Measurements from ENCODE around the gene CNTN4.

The CNTN4 gene

DNA sequence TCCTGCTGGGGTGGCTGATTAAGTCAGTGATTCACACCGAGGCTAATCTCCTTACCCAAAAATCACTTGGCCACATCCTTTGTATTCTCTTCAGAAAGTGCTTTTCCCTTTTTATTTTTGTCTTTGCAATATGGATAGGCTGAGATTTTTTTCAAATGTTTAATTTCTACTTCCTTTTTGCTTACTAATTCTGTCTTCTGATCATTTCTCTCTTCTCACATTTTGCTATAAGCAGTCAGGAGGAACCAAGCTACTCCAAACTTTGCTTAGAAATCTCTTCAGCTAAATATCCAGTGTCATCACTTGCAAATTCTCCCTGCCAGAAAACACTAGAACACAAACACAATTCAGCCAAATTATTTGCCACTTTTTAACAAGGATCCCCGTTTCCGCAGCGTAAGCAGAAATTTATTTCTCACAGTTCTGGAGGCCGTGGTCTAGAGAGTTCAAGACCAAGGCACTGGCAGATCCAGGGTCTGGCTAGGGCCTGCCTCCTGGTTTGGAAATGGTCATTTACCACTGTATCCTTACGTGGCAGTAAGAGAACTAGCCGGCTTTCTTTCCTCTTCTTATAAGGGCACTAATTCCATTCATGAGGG is 906.6 kb downstream of the CNTN4 start:
- H3K4me3 ChIP-seq (ENCODE audit: control insufficient read depth, low read depth, low read length) = no peak overlapping the region
- DNase-seq (ENCODE audit: low read depth) = no peak
- TF ChIP-seq, protein P1, sequence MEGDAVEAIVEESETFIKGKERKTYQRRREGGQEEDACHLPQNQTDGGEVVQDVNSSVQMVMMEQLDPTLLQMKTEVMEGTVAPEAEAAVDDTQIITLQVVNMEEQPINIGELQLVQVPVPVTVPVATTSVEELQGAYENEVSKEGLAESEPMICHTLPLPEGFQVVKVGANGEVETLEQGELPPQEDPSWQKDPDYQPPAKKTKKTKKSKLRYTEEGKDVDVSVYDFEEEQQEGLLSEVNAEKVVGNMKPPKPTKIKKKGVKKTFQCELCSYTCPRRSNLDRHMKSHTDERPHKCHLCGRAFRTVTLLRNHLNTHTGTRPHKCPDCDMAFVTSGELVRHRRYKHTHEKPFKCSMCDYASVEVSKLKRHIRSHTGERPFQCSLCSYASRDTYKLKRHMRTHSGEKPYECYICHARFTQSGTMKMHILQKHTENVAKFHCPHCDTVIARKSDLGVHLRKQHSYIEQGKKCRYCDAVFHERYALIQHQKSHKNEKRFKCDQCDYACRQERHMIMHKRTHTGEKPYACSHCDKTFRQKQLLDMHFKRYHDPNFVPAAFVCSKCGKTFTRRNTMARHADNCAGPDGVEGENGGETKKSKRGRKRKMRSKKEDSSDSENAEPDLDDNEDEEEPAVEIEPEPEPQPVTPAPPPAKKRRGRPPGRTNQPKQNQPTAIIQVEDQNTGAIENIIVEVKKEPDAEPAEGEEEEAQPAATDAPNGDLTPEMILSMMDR (conservative IDR thresholded peaks at IDR 0.05; ENCODE audit: control insufficient read depth, insufficient read depth, low read depth, low read length) = no peak

DNA sequence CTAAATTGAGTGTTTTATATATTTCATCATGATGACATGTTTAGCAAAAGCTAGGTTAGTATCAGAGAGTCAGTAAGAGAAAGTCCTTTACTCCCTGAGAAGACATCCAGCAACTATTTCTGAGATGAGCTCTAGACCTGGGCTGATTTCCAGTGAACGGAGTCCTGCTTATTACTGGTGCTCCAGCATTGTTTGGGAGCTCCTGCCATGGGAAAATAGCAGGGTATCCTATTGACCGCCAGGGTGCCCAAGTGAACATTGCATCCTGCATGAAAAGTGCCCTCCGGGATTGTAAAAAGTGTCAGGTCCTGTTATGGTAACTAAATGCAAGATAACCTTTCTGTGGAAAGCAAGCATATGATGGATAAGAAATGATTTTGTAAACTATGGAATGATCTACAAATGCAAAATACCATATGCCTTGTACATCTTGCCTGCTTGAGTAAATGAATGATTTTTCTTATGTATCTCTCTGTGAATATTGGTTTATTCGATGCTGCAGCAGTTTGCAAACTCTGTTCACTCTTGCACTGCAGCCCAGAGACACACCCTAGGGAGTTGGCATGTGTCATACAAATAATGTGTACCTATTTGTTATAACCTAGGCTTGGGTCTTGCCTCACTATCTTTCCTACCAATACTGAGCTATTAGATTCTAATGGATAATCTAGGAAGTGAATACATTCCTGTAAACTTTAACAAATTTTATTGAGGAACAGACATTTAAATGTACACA is 914.8 kb downstream of the CNTN4 start:
- DNase-seq (ENCODE audit: low read depth) = no peak
- no peak overlapping the region for H3K4me3 ChIP-seq (ENCODE audit: control insufficient read depth, low read depth, low read length)
- TF ChIP-seq, protein P1 (conservative IDR thresholded peaks at IDR 0.05; ENCODE audit: control insufficient read depth, insufficient read depth, low read depth, low read length) = no peak

DNA sequence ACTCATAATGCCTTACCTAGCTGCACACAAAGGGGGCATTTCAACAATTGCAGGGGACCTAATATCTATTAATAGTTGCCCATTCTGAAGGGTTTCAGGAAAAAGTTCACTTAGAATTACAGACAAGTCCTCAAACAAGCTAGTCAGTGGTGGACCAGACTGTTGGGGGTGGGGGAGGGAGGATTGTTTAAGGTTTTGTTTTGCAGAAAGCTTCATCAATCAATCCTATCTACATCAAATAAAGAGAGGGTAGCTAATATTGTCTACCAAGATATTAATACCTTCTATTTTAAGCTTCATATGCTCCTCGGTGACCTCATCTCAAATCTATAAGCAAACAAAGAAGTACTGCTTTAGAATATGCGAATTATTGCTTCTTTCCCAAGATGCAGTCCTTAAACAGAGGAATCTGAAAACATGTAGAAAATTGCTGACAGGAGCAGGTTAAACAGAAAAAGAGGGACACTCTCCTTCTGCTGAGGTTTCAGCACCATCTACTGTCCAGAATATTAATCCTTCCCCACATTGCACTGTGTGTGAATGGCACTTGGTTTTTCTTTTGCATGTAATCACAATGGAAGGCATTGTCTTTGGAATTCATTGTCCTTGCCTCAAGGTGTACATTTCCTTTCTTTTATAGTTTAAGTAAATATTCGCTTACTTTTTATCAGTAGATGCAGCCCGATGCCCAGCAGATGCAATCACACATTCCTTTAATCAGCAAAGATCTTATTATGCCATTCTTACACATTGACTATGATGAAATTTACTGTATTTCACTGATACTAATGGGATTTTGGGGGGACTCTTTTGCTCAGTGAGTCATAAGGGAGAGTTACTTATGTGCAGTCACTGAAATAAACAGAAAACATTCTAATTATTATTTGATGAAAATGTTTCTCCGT is 916.8 kb downstream of the CNTN4 start:
- TF ChIP-seq, protein P1 (conservative IDR thresholded peaks at IDR 0.05; ENCODE audit: control insufficient read depth, insufficient read depth, low read depth, low read length) = peak; percentile 22
- peak; percentile 12 for DNase-seq (ENCODE audit: low read depth)

DNA sequence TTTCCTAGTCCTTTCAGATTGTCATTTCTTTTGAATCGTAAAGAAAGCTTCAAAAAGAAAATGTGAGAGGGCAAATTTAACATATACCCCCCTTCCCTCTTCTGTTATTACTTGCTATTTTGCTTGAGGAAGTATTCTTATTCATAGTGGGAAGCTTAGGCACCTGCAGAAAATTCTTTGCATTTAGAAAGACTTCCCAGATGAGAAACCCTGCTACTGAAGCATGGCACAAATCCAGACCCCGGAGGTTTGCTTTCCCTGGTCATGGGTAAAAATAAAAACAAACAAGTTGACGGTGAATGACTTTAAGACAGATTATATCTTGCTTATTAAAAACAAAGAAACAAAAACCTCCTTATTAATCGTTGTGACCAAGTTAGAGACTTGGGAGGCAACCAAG is 917.6 kb downstream of the CNTN4 start:
- no peak overlapping the region for H3K4me3 ChIP-seq (ENCODE audit: control insufficient read depth, low read depth, low read length)
- TF ChIP-seq, protein P1 (conservative IDR thresholded peaks at IDR 0.05; ENCODE audit: control insufficient read depth, insufficient read depth, low read depth, low read length) = no peak
- DNase-seq (ENCODE audit: low read depth) = no peak

More for the DNA sequence above, 916.8 kb downstream of the CNTN4 start:
- H3K4me3 ChIP-seq (ENCODE audit: control insufficient read depth, low read depth, low read length) = no peak overlapping the region

DNA sequence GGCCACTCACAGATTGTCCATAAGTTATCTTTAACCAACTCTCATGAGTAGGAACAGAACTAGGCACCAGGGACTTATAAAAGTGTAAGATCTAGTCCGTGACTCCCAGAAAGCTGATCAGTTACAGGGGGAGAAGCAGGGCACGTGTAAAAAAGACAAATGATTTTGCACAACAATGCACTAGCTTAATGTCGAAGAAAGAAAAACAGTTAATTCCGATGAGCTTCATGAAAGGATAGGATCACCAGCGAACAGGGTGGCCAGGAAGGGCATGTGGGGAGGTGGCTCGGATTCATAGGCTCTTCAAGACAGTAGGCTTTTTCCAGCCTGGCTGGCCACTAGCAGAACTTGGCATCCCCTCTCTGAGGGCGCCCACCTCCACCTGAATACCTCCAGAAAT is 921.5 kb downstream of the CNTN4 start:
- TF ChIP-seq, protein P1 (conservative IDR thresholded peaks at IDR 0.05; ENCODE audit: control insufficient read depth, insufficient read depth, low read depth, low read length) = no peak
- DNase-seq (ENCODE audit: low read depth) = no peak

DNA sequence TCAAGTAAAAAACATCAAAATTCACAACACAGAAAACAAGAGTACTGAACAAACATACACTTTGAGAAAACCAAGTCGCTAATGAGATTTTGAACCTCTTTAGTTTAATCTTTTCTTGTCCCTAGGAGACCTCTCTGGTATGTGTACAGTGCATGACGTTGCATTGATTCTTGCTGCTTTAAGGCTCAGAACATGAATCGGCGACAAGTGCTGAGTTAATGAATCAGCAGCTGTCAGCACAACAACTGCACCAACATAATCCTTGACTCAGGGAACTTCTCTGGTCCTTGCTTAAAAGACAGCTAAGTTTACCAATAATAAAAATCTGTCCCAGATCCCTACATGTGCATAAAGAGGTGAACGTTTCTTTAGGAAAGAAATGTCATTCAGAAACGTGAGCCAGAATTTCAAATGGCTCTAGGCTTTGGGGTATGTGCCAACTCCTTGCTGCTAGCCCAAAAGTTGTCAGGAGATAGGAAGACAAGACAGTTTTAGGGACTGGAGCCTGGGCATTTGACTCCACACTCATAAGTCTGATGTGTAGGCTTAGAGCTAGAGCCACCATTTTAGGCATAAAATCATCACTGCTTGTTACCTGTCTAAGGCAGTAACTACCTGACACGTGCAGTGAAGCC is 924.6 kb downstream of the CNTN4 start:
- TF ChIP-seq, protein P1 (conservative IDR thresholded peaks at IDR 0.05; ENCODE audit: control insufficient read depth, insufficient read depth, low read depth, low read length) = no peak
- DNase-seq (ENCODE audit: low read depth) = no peak
- no peak overlapping the region for H3K4me3 ChIP-seq (ENCODE audit: control insufficient read depth, low read depth, low read length)

More for the DNA sequence above, 921.5 kb downstream of the CNTN4 start:
- no peak overlapping the region for H3K4me3 ChIP-seq (ENCODE audit: control insufficient read depth, low read depth, low read length)
